Caco-2 (cell line): ENCODE data around the gene FAM229A. TPM values are rescaled to one million over a fixed set of nuclear protein-coding genes. Genes with fewer than 3 reads are reported as not detected.

ENCODE experiments used
- BruUV-seq: library from RNA; stranded (reverse); fragments of 400-500 nt; replicated peaks from 2 replicates; lab custom pipeline; 2021; lab: Mats Ljungman, UMichigan
- CTCF ChIA-PET: fragments of 300-600 bp; sonication (Branson Sonifier 250); formaldehyde crosslinking; loops from one replicate; lab custom pipeline; 2022; ENCODE audit warnings: antibody characterized with exemption; lab: Charles Lee
- POLR2A ChIA-PET: fragments of 300-600 bp; sonication (Branson Sonifier 250); formaldehyde crosslinking; loops from one replicate; lab custom pipeline; 2022; ENCODE audit warnings: antibody characterized with exemption; lab: Charles Lee
- DNase-seq, 2 experiments: peaks; one replicate each; pipeline versions ENCODE4 v3.0.0 to v3.0.0-alpha.2; 2020 to 2022
- H3K27me3 ChIP-seq: replicated peaks from 2 replicates; pipeline ENCODE4 v1.6.0; 2011; ENCODE audit warnings: low read length; ENCODE audit not compliant: control insufficient read depth, insufficient read depth
- H3K36me3 ChIP-seq: 2 replicates; pipeline ENCODE4 v1.5.1; 2011; ENCODE audit warnings: low read length; ENCODE audit not compliant: control insufficient read depth, insufficient read depth
- H3K4me1 ChIP-seq: fragments of 250-450 bp; sonication (Bioruptor Pico); 2 replicates; pipeline ENCODE4 v1.5.1; 2020; ENCODE audit warnings: mild to moderate bottlenecking
- H3K4me3 ChIP-seq: 2 replicates; pipeline ENCODE4 v1.5.1; 2011; ENCODE audit warnings: low read depth, mild to moderate bottlenecking, control low read depth, low read length
- H3K9me3 ChIP-seq: fragments of 250-450 bp; sonication (Bioruptor Pico); 2 replicates; pipeline ENCODE4 v1.5.1; 2020; ENCODE audit warnings: mild to moderate bottlenecking, moderate library complexity
- H3K27ac Mint-ChIP-seq: one replicate; pipeline ENCODE4 v1.8.0; 2022; ENCODE audit warnings: mixed read lengths; ENCODE audit not compliant: unreplicated experiment
- H3K27me3 Mint-ChIP-seq: one replicate; pipeline ENCODE4 v1.8.0; 2022; ENCODE audit warnings: mixed read lengths; ENCODE audit not compliant: insufficient read depth, unreplicated experiment
- H3K36me3 Mint-ChIP-seq: one replicate; pipeline ENCODE4 v1.8.0; 2022; ENCODE audit warnings: mild to moderate bottlenecking, mixed read lengths; ENCODE audit not compliant: insufficient read depth, unreplicated experiment
- H3K4me1 Mint-ChIP-seq: one replicate; pipeline ENCODE4 v1.8.0; 2022; ENCODE audit warnings: low read depth, mixed read lengths; ENCODE audit not compliant: unreplicated experiment
- H3K4me3 Mint-ChIP-seq: one replicate; pipeline ENCODE4 v1.8.0; 2022; ENCODE audit warnings: mild to moderate bottlenecking, moderate library complexity, mixed read lengths; ENCODE audit not compliant: unreplicated experiment
- H3K9me3 Mint-ChIP-seq: one replicate; pipeline ENCODE4 v1.8.0; 2022; ENCODE audit warnings: mixed read lengths; ENCODE audit not compliant: unreplicated experiment
- CTCF ChIP-seq, 2 experiments: fragments of 200-600 bp in 1 of 2; IDR thresholded peaks; 1 replicate in 1 of 2; 2 replicates in 1 of 2; pipeline versions ENCODE4 v1.5.1 to v1.8.0; 2011 to 2022; ENCODE audit warnings: antibody characterized with exemption in 1 of 2, control low read depth in 1 of 2, inconsistent platforms in 1 of 2, low read depth in 1 of 2, low read length in 1 of 2, mild to moderate bottlenecking in 1 of 2, moderate library complexity in 1 of 2; ENCODE audit not compliant: insufficient read depth in 1 of 2, severe bottlenecking in 1 of 2, unreplicated experiment in 1 of 2
- intact Hi-C: fragments of 100-400 bp; cut with micrococcal nuclease; formaldehyde crosslinking; loops from one replicate; pipeline ENCODE4 v1.10.0; 2022; ENCODE audit not compliant: unreplicated experiment
- total RNA-seq: library from RNA; stranded (reverse); gene quantifications from 2 replicates; pipeline ENCODE4 v1.2.3, GENCODE V29; 2022

Gene FAM229A
- total RNA-seq, 1 experiment from 2014 or later: 2.6 TPM

GRCh38 chr1:32372149-32372756 is 10.0 kb upstream of the FAM229A start:
- peaks cover 35% of the 10 kb centered on the region for H3K36me3 Mint-ChIP-seq
- ChIA-PET POLR2A (no interaction called here), CTCF (interaction anchor here (1.1 kb wide), 1 partner anchor 157 kb away, joined by 3 read pairs; no protein-coding TSS in a partner anchor)
- H3K4me1 Mint-ChIP-seq: no peaks in the 10 kb centered on the region
- DNase-seq: no peak
- H3K36me3 ChIP-seq: no peaks in the 10 kb centered on the region; the same call in 1 of the 2 replicates
- intact Hi-C loops: no loop called here
- no peak overlapping the region for H3K4me3 ChIP-seq
- H3K4me3 Mint-ChIP-seq: no peak overlapping the region
- no peaks in the 10 kb centered on the region for H3K9me3 Mint-ChIP-seq
- H3K27me3 ChIP-seq: no peaks in the 10 kb centered on the region
- no peaks in the 10 kb centered on the region for H3K4me1 ChIP-seq
- no peak overlapping the region for H3K27ac Mint-ChIP-seq
- no peaks in the 10 kb centered on the region for H3K27me3 Mint-ChIP-seq
- H3K9me3 ChIP-seq: no peaks in the 10 kb centered on the region
- no TSS peak for BruUV-seq
- TF ChIP-seq CTCF (IDR thresholded peaks at IDR 0.05; ENCODE audit: insufficient read depth in 1 of 2, low read depth in 1 of 2, low read length in 1 of 2, severe bottlenecking in 1 of 2, unreplicated experiment in 1 of 2): no peak

DNA sequence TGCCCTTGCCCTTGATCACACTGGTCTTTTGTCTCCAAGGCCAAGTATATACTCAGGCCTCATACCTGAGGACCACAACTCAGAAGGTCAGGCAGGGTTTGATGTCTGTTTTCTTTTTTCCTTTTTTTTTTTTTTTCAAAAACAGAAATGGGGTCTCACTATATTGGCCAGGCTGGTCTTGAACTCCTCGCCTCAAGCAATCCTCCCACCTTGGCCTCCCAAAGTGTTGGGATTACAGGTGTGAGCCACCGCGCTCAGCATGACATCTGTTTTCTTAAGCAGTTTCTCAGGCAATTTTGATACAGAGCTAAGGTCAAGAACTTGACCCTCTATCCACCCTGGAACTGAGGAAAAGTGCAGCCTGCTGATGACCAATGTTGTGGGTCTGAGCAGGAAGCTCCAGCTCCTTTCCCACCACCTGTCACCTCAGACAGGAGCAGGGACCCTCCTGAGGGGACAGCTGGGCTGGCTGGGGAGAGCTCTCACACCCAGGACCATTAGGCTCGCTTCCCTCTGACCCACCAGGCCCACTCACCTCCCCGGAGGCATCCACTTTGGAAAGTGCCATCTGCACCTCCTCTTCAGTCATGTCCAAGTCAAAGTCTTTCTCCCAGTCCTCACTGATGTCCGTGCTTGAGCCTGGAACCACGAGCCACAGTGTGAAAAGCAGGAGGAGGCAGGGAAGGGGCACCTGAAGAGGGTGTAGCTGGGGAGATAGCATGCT is 5.8 kb upstream of the FAM229A start:
- no peaks in the 10 kb centered on the region for H3K9me3 ChIP-seq
- Mint-ChIP-seq H3K4me3 (no peak overlapping the region), H3K36me3 (peaks cover 4% of the 10 kb centered on the region), H3K27ac (no peak overlapping the region), H3K27me3 (no peaks in the 10 kb centered on the region), H3K4me1 (no peaks in the 10 kb centered on the region), H3K9me3 (no peaks in the 10 kb centered on the region)
- H3K27me3 ChIP-seq: no peaks in the 10 kb centered on the region
- intact Hi-C loops: no loop called here
- no peak overlapping the region for H3K4me3 ChIP-seq
- no peaks in the 10 kb centered on the region for H3K36me3 ChIP-seq
- no peaks in the 10 kb centered on the region for H3K4me1 ChIP-seq
- ChIA-PET POLR2A (no interaction called here), CTCF (interaction anchor here (0.5 kb wide), 1 partner anchor 168 kb away, joined by 4 read pairs; the partner anchor contains the start of gene CCDC28B)
- no TSS peak for BruUV-seq
- no peak for DNase-seq
- TF ChIP-seq CTCF (IDR thresholded peaks at IDR 0.05; ENCODE audit: insufficient read depth in 1 of 2, low read depth in 1 of 2, low read length in 1 of 2, severe bottlenecking in 1 of 2, unreplicated experiment in 1 of 2): no peak

DNA sequence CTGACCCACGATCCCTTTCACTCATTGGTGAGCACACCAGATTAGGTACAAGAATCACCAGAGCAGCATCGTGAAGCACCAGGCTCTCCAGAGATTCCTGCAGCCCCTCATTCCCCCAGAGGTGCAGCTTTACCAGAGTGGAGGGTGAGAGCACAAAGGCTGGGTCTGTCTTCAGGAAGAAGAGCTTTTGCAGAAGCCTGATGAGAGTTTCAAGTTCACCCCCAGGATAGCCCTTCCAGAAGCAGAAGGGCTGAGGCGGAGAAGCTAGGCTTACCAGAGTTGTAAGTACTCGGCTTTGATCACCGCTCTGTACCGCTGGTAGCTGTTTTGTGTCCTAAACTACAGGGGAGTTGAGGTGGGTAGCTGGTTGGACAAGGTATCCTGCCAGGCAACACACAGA is 3.2 kb upstream of the FAM229A start:
- CTCF ChIA-PET: no interaction called here
- peaks cover 14% of the 10 kb centered on the region for H3K4me1 Mint-ChIP-seq
- H3K36me3 ChIP-seq: no peaks in the 10 kb centered on the region

More for the DNA sequence above, 3.2 kb upstream of the FAM229A start:
- intact Hi-C loops: no loop called here
- no peak for DNase-seq
- Histone ChIP-seq H3K4me1 (peaks cover 5% of the 10 kb centered on the region; the same call in 1 of the 2 replicates), H3K9me3 (no peaks in the 10 kb centered on the region), H3K27me3 (no peaks in the 10 kb centered on the region), H3K4me3 (no peak overlapping the region)
- H3K27me3 Mint-ChIP-seq: no peaks in the 10 kb centered on the region
- H3K9me3 Mint-ChIP-seq: no peaks in the 10 kb centered on the region
- H3K4me3 Mint-ChIP-seq: no peak overlapping the region
- H3K36me3 Mint-ChIP-seq: peaks cover 19% of the 10 kb centered on the region
- TF ChIP-seq CTCF (IDR thresholded peaks at IDR 0.05; ENCODE audit: insufficient read depth in 1 of 2, low read depth in 1 of 2, low read length in 1 of 2, severe bottlenecking in 1 of 2, unreplicated experiment in 1 of 2): no peak
- POLR2A ChIA-PET: no interaction called here
- H3K27ac Mint-ChIP-seq: no peak overlapping the region
- BruUV-seq: no TSS peak
